Loucy (cell line): ENCODE measurements around the gene CACNA1B.

Experiments
- H2AFZ ChIP-seq: fragments of 200-600 bp; sonication (generic); 2 replicates; pipeline ENCODE4 v1.6.0; 2016; ENCODE audit warnings: antibody characterized with exemption, mild to moderate bottlenecking, low read length, moderate library complexity
- H3F3A ChIP-seq: fragments of 200-600 bp; 2 replicates; pipeline ENCODE4 v1.6.0; 2016; ENCODE audit warnings: antibody characterized with exemption, low read depth, mild to moderate bottlenecking
- H3K27me3 ChIP-seq: fragments of 200-600 bp; sonication (generic); 2 replicates; pipeline ENCODE4 v1.6.1; 2014; ENCODE audit warnings: low read length, mild to moderate bottlenecking; ENCODE audit not compliant: insufficient read depth, poor library complexity, severe bottlenecking
- H3K36me3 ChIP-seq: fragments of 200-600 bp; sonication (generic); 2 replicates; pipeline ENCODE4 v1.6.1; 2016; ENCODE audit warnings: low read length; ENCODE audit not compliant: insufficient read depth
- H3K4me1 ChIP-seq: fragments of 200-600 bp; sonication (generic); 2 replicates; pipeline ENCODE4 v1.5.1; 2014; ENCODE audit warnings: low read length, mild to moderate bottlenecking; ENCODE audit not compliant: insufficient read depth, poor library complexity, severe bottlenecking
- H3K4me2 ChIP-seq: fragments of 200-600 bp; sonication (generic); 2 replicates; pipeline ENCODE4 v1.6.0; 2014; ENCODE audit warnings: antibody characterized with exemption, low read length, low read depth, mild to moderate bottlenecking; ENCODE audit not compliant: poor library complexity, severe bottlenecking
- H3K4me3 ChIP-seq: fragments of 200-600 bp; sonication (generic); 2 replicates; pipeline ENCODE4 v1.5.1; 2014; ENCODE audit warnings: low read length, mild to moderate bottlenecking, mixed read lengths; ENCODE audit not compliant: poor library complexity, severe bottlenecking
- H3K79me2 ChIP-seq: fragments of 200-600 bp; sonication (generic); 2 replicates; pipeline ENCODE4 v1.6.1; 2014; ENCODE audit warnings: low read length; ENCODE audit not compliant: insufficient read depth
- H3K9ac ChIP-seq: fragments of 200-600 bp; sonication (generic); 2 replicates; pipeline ENCODE4 v1.6.0; 2014; ENCODE audit warnings: mild to moderate bottlenecking, low read depth, low read length, moderate library complexity; ENCODE audit not compliant: poor library complexity, severe bottlenecking
- H3K9me2 ChIP-seq: fragments of 200-600 bp; sonication (generic); replicated peaks from 2 replicates; pipeline ENCODE4 v1.6.1; 2016; ENCODE audit warnings: low read depth, low read length, mixed read lengths
- H3K9me3 ChIP-seq: fragments of 200-600 bp; sonication (generic); 2 replicates; pipeline ENCODE4 v1.6.1; 2014; ENCODE audit warnings: mild to moderate bottlenecking, antibody characterized with exemption, low read length, low read depth; ENCODE audit not compliant: insufficient read depth
- H4K20me1 ChIP-seq: fragments of 200-600 bp; sonication (generic); 2 replicates; pipeline ENCODE4 v1.6.0; 2014; ENCODE audit warnings: antibody characterized with exemption, low read length, mild to moderate bottlenecking; ENCODE audit not compliant: insufficient read depth, poor library complexity, severe bottlenecking
- EZH2phosphoT487 ChIP-seq: fragments of 200-600 bp; IDR thresholded peaks from 2 replicates; pipeline ENCODE4 v1.6.1; 2018; ENCODE audit warnings: antibody characterized with exemption, mild to moderate bottlenecking, moderate library complexity, borderline replicate concordance
- TF ChIP-seq, protein P1 (sequence below): fragments of 200-600 bp; sonication (generic); conservative IDR thresholded peaks from 2 replicates; pipeline ENCODE4 v1.5.1; 2014; ENCODE audit warnings: mild to moderate bottlenecking, antibody characterized with exemption, low read length

Gene CACNA1B

DNA sequence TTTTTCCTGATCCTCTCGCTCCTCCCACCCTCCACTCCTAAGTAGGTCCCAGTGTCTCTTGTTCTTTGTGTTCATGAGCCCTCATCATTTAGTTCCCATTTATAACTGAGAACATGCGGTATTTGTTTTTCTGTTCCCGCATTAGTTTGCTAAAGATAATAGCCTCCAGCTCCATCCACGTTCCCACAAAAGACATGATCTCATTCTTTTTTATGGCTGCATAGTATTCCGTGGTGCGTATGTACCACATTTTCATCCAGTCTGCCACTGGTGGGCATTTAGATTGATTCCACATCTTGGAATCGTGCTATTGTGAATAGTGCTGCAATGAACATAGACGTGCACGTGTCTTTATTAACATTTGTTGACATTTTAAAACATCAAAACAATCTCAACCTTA, 34.2 kb upstream of the CACNA1B start:
- no peak overlapping the region for H2AFZ ChIP-seq
- no peak overlapping the region for H3K4me2 ChIP-seq
- no peaks in the 10 kb centered on the region for H3K4me1 ChIP-seq
- no peaks in the 10 kb centered on the region for H3K79me2 ChIP-seq
- H3K4me3 ChIP-seq, result no peak overlapping the region
- no peak overlapping the region for H3K9ac ChIP-seq
- H3K27me3 ChIP-seq, result no peaks in the 10 kb centered on the region
- H3F3A ChIP-seq, result no peaks in the 10 kb centered on the region
- no peaks in the 10 kb centered on the region for H4K20me1 ChIP-seq
- TF ChIP-seq, protein P1, sequence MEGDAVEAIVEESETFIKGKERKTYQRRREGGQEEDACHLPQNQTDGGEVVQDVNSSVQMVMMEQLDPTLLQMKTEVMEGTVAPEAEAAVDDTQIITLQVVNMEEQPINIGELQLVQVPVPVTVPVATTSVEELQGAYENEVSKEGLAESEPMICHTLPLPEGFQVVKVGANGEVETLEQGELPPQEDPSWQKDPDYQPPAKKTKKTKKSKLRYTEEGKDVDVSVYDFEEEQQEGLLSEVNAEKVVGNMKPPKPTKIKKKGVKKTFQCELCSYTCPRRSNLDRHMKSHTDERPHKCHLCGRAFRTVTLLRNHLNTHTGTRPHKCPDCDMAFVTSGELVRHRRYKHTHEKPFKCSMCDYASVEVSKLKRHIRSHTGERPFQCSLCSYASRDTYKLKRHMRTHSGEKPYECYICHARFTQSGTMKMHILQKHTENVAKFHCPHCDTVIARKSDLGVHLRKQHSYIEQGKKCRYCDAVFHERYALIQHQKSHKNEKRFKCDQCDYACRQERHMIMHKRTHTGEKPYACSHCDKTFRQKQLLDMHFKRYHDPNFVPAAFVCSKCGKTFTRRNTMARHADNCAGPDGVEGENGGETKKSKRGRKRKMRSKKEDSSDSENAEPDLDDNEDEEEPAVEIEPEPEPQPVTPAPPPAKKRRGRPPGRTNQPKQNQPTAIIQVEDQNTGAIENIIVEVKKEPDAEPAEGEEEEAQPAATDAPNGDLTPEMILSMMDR, result no peak
- no peaks in the 10 kb centered on the region for H3K9me2 ChIP-seq
- H3K36me3 ChIP-seq, result no peaks in the 10 kb centered on the region
- no peaks in the 10 kb centered on the region for H3K9me3 ChIP-seq

DNA sequence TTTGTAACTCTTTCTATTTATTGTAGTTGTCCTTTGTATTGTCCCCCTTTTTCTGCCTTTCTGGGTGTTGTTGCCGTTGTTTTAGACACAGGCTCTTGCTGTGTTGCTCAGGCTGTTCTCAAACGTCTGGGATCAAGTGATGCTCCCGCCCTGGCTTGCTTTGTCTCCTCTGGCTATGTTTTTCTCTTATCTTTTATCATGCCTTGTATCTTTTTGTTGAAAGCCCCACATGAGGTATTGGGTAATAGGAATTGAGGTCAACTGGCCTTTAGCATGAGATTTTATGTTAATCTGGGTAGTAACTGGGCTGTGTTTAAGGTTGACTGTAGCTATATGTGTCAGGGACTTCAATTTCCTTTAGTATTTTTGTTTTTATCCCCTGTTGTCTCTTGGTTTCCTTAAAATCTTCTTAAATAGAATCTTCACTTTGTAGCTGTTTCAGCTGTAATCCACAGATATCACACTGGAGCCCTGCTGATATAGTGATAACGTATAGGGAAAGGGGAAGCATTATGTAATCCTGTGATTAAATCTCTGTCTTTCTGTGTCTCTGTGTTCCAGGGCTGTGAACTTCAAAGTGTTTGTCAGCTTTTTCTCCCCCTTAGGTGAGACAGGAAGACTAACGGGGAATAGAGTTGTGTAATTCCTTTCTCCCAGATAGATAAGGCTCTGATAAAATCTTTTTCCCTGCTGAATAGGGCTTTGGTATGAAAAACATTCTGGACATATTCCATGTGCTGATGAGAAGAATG, 25.9 kb upstream of the CACNA1B start:
- Histone ChIP-seq H3K9me3 (peaks cover 9% of the 10 kb centered on the region; the same call in 1 of the 2 replicates), H3K4me2 (no peak overlapping the region), H3K4me1 (no peaks in the 10 kb centered on the region), H3K36me3 (no peaks in the 10 kb centered on the region), H2AFZ (no peak overlapping the region), H3F3A (no peaks in the 10 kb centered on the region), H3K9me2 (no peaks in the 10 kb centered on the region), H3K27me3 (no peaks in the 10 kb centered on the region), H3K79me2 (no peaks in the 10 kb centered on the region), H3K9ac (no peak overlapping the region), H3K4me3 (no peak overlapping the region), H4K20me1 (no peaks in the 10 kb centered on the region)
- no peak for TF ChIP-seq EZH2phosphoT487
- TF ChIP-seq, protein P1, result no peak

DNA sequence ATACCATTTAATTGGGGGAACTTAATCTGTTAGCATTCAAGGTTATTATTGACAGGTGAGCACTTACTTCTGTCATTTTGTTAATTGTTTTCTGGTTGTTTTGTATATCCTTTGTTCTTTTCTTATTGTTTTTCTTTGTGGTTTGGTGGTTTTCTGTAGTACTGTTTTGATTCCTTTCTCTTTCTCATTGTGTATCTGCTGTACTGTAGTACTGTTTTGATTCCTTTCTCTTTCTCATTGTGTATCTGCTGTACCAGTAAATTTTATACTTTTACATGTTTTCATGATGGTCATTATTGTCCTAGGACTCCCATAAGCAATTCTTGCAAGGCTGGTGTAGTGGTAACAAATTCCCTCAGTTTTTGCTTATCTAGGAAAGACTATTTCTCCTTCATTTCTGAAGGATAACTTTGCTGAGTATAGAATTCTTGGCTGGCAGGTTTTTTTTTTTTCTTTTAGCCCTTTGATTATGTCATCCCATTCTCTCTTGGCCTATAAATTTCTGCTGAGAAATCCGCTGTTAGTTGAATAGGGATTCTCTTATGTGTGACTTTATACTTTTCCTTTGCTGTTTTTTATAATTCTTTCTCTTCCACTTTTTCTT, 24.1 kb upstream of the CACNA1B start:
- no peak overlapping the region for H2AFZ ChIP-seq
- no peak for TF ChIP-seq EZH2phosphoT487
- TF ChIP-seq, protein P1, result no peak
- no peaks in the 10 kb centered on the region for H3F3A ChIP-seq
- H3K79me2 ChIP-seq, result no peaks in the 10 kb centered on the region
- H3K27me3 ChIP-seq, result no peaks in the 10 kb centered on the region
- no peaks in the 10 kb centered on the region for H4K20me1 ChIP-seq
- H3K4me1 ChIP-seq, result no peaks in the 10 kb centered on the region
- H3K9me3 ChIP-seq, result peaks cover 14% of the 10 kb centered on the region; the same call in 1 of the 2 replicates
- H3K9ac ChIP-seq, result no peak overlapping the region
- H3K4me3 ChIP-seq, result no peak overlapping the region
- no peaks in the 10 kb centered on the region for H3K36me3 ChIP-seq
- H3K9me2 ChIP-seq, result no peaks in the 10 kb centered on the region
- H3K4me2 ChIP-seq, result no peak overlapping the region
